ENCODE measurements around the gene SERPINH1. TPM values are rescaled to one million over a fixed set of nuclear protein-coding genes. Genes with fewer than 3 reads are reported as not detected.

Gene SERPINH1
- total and polyA plus RNA-seq, 2 of the 13 experiments (the other 11 are each of a cell fraction or from before 2014, with no cell fraction given): 83.6 to 83.8 TPM

DNA sequence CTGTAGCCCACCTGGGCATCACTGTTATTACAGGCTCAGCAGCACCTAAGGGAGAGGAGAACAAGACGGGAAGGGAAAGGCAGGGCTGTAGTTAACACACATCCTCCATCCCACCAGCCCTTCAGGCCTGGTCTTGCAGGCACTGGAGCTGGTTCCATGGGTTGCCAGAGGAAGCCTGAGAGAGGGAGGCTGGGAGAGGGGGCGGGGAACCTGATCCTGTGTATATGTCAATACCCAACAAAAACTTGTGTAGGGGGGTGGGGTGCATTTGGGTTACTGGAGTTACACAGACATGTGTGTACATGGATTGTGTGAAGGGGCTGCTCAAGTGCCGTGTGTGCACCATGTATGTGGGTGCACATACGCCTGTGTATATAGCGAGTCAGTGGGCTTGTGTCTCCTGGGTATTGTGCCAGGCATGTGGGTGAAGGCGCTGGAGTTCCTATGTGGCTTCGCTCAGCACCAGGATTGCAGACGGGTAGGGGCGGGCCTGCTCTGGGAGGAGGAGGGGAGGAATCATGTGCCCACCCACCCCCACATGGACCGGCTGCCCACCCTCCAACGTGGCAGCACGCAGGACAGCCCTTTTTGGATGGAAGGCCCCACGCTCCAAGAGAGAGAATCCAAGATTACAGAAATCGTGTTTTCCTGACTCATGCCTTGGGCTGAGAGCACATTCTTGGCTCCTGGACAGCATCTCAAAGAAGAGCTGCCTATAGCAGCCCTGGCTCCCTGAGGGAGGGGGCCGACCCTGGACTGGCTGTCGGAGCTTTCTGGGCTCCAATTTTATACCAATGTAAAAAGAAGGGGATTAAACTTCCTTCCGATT lies 4.2 kb upstream of the SERPINH1 start (continued):
- TF ChIP-seq, protein P1, sequence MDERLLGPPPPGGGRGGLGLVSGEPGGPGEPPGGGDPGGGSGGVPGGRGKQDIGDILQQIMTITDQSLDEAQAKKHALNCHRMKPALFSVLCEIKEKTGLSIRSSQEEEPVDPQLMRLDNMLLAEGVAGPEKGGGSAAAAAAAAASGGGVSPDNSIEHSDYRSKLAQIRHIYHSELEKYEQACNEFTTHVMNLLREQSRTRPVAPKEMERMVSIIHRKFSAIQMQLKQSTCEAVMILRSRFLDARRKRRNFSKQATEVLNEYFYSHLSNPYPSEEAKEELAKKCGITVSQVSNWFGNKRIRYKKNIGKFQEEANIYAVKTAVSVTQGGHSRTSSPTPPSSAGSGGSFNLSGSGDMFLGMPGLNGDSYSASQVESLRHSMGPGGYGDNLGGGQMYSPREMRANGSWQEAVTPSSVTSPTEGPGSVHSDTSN (CRISPR knock-in tag; IDR thresholded peaks at IDR 0.05): no peak
- no peak for TF ChIP-seq RORA (CRISPR knock-in tag; IDR thresholded peaks at IDR 0.05)

DNA sequence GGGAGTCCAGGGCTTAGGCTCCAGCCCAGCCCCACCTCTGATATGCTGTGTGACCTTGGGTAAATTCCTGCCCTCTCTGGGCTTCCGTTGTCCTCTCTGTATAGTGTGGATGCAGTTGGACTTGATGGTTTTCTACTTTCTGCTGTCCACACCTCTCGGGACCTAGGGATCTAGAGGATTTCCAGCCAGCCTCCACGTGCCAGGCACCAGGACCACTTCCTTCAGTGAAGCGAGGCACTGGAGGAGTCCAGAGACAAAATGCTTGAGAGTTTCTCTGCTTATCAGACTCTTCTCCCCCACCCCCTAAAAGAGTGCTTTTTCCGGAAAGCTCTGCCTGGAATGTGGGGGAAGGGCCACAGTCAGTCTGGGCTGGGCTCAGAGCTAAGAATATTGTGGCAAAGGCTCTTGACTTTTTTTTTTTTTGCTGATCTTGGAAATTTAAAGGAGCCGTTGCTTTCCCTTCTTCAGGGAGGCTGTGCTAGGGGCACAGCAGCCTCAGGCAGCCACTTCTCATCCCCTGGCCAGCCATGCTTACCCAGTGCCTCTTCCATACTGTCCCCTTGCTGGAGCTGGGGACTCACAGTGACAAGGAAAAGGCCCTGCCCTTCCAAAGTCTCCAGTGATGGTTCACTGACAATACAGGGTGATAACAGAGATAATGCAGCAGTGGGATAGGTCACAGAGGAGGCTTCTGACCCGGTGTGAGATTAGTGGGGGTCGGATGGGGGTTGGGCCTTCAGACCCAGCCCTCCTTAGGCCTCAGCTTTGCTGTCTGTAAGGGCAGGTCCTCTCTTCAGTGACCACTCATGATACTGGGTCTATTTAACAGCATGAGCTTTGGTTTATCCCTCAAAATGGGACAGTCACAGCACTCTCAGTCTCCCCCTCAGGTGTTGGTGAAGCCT lies 2.9 kb upstream of the SERPINH1 start:
- Histone ChIP-seq H3K4me1 (ENCODE audit: insufficient read depth, low read length) (peaks cover 64% of the 10 kb centered on the region), H3K4me3 (replicated peaks in 1 of 3; ENCODE audit: insufficient read depth in 1 of 3, low read depth in 2 of 3, low read length in 3 of 3) (no peak overlapping the region), H3K9ac (ENCODE audit: insufficient read depth, low read depth, low read length) (no peak overlapping the region), H3K36me3 (replicated peaks in 1 of 2; ENCODE audit: control insufficient read depth in 1 of 2, insufficient read depth in 2 of 2, low read length in 2 of 2) (no peaks in the 10 kb centered on the region), H3K79me2 (ENCODE audit: insufficient read depth, low read length) (peaks cover 19% of the 10 kb centered on the region), H3K27ac (ENCODE audit: extremely low read length, insufficient read depth, low read length) (no peak overlapping the region), H4K20me1 (ENCODE audit: insufficient read depth, low read length) (no peaks in the 10 kb centered on the region), H3K4me2 (ENCODE audit: low read depth, low read length) (peak overlapping the region; percentile 40; the same call in 1 of the 2 replicates), H2AFZ (ENCODE audit: low read length) (peak overlapping the region; percentile 31), H3K9me3 (ENCODE audit: low read length) (no peaks in the 10 kb centered on the region), H3K27me3 (ENCODE audit: control insufficient read depth in 1 of 2, insufficient read depth in 2 of 2, low read length in 2 of 2) (no peaks in the 10 kb centered on the region; a peak in 1 of 5 replicates)
- ATAC-seq (no peak), DNase-seq (ENCODE audit: low spot score) (no peak), FAIRE-seq (no peak)
- ChIA-PET CTCF (ENCODE audit: low intra/inter-chr PET ratio, low total read pairs) (no interaction called here), POLR2A (no interaction called here)
- intact Hi-C loops (cut with micrococcal nuclease; ENCODE audit: unreplicated experiment): no loop called here
- WGBS (ENCODE audit: low lambda C conversion rate): 31% methylated on average over 7 of the region's 8 CpGs
- TF ChIP-seq ZBTB42 (CRISPR knock-in tag; IDR thresholded peaks at IDR 0.05) (no peak), ZNF776 (CRISPR knock-in tag; IDR thresholded peaks at IDR 0.05) (no peak), KDM1A (CRISPR knock-in tag; IDR thresholded peaks at IDR 0.05) (0 out of 2 replicates have a peak, but pooled peaks have one; percentile 56), ZMYM3 (CRISPR knock-in tag; IDR thresholded peaks at IDR 0.05) (peak; percentile 61), TEAD3 (CRISPR knock-in tag; optimal IDR thresholded peaks at IDR 0.05; ENCODE audit: borderline replicate concordance) (peak; percentile 34), ZNF768 (CRISPR knock-in tag; IDR thresholded peaks at IDR 0.05) (peak; percentile 99), MAFK (conservative IDR thresholded peaks at IDR 0.05 in 1 of 2, IDR thresholded peaks at IDR 0.05 in 1 of 2; ENCODE audit: low read length in 2 of 2) (peak; percentile 72 to 73), MAFF (IDR thresholded peaks at IDR 0.05; ENCODE audit: low read depth, low read length) (peak; percentile 54), ZNF501 (CRISPR knock-in tag; IDR thresholded peaks at IDR 0.05) (no peak), SAP130 (CRISPR knock-in tag; IDR thresholded peaks at IDR 0.05; ENCODE audit: low read depth) (no peak), PHF5A (CRISPR knock-in tag; IDR thresholded peaks at IDR 0.05; ENCODE audit: low read depth, unreplicated experiment) (no peak), CCDC6 (CRISPR knock-in tag; IDR thresholded peaks at IDR 0.05) (no peak), HNF4G (IDR thresholded peaks at IDR 0.05; ENCODE audit: borderline replicate concordance, low read depth, low read length) (no peak), HNF4G (CRISPR knock-in tag; IDR thresholded peaks at IDR 0.05; ENCODE audit: borderline replicate concordance, low read depth) (no peak), IKZF4 (CRISPR knock-in tag; IDR thresholded peaks at IDR 0.05; ENCODE audit: borderline replicate concordance, low read depth, not compliant biosample characterization) (no peak), TAF15 (IDR thresholded peaks at IDR 0.05; ENCODE audit: low read depth, low read length, poor library complexity, severe bottlenecking) (no peak)
- no TSS peak for BruUV-seq (replicated peaks)
- in situ Hi-C loops (cut with HindIII; ENCODE audit: extremely low pct_ligation_motif_present, low pct_unique_long_range_greater_than_20kb): no loop called here

Data from HepG2 (cell line).